WERI-Rb-1 (cell line): ENCODE data around the gene RERE.

Experiments
- DNase-seq: peaks from one replicate; pipeline ENCODE4 v3.0.0-alpha.2; 2020
- H3K27ac ChIP-seq: fragments of 250-450 bp; sonication (Bioruptor Pico); 2 replicates; pipeline ENCODE4 v1.5.1; 2020; ENCODE audit warnings: mild to moderate bottlenecking, moderate library complexity
- H3K27me3 ChIP-seq: fragments of 250-450 bp; sonication (Bioruptor Pico); 2 replicates; pipeline ENCODE4 v1.5.1; 2021; ENCODE audit warnings: mild to moderate bottlenecking, low read depth, moderate library complexity; ENCODE audit not compliant: insufficient read depth, severe bottlenecking
- H3K36me3 ChIP-seq: fragments of 250-450 bp; sonication (Bioruptor Pico); 2 replicates; pipeline ENCODE4 v1.5.1; 2020; ENCODE audit warnings: mild to moderate bottlenecking, moderate library complexity
- H3K4me3 ChIP-seq: 2 replicates; pipeline ENCODE4 v1.5.1; 2011; ENCODE audit warnings: low read depth, mild to moderate bottlenecking, control low read depth, low read length
- H3K9me3 ChIP-seq: fragments of 250-450 bp; sonication (Bioruptor Pico); 2 replicates; pipeline ENCODE4 v1.5.1; 2021; ENCODE audit warnings: mild to moderate bottlenecking, moderate library complexity; ENCODE audit not compliant: severe bottlenecking
- CTCF ChIP-seq: IDR thresholded peaks from 2 replicates; pipeline ENCODE4 v1.5.1; 2011; ENCODE audit warnings: low read depth, mild to moderate bottlenecking, control low read depth, inconsistent platforms, low read length

Gene RERE

GRCh38 chr1:8388732-8389562 is 428.5 kb downstream of the RERE start:
- TF ChIP-seq CTCF: no peak
- Histone ChIP-seq H3K9me3 (no peaks in the 10 kb centered on the region), H3K4me3 (no peak overlapping the region), H3K27ac (no peak overlapping the region), H3K27me3 (no peaks in the 10 kb centered on the region), H3K36me3 (peaks cover 80% of the 10 kb centered on the region)
- DNase-seq: no peak

- no peaks in the 10 kb centered on the region for H3K27me3 ChIP-seq
- no peak overlapping the region for H3K4me3 ChIP-seq
- DNase-seq: no peak
- peaks cover 81% of the 10 kb centered on the region for H3K36me3 ChIP-seq
- no peaks in the 10 kb centered on the region for H3K9me3 ChIP-seq
- no peak for TF ChIP-seq CTCF
- no peak overlapping the region for H3K27ac ChIP-seq
Observed at GRCh38 chr1:8386247-8386646, 431.2 kb downstream of the RERE start.

- DNase-seq: no peak
- no peaks in the 10 kb centered on the region for H3K27me3 ChIP-seq
- H3K4me3 ChIP-seq: no peak overlapping the region
- no peaks in the 10 kb centered on the region for H3K9me3 ChIP-seq
- peaks cover 73% of the 10 kb centered on the region for H3K36me3 ChIP-seq
- TF ChIP-seq CTCF: no peak
- no peak overlapping the region for H3K27ac ChIP-seq
Observed at GRCh38 chr1:8384577-8384976, 432.9 kb downstream of the RERE start.

- TF ChIP-seq CTCF: no peak
- H3K27me3 ChIP-seq: no peaks in the 10 kb centered on the region
- peaks cover 68% of the 10 kb centered on the region for H3K36me3 ChIP-seq
- H3K27ac ChIP-seq: no peak overlapping the region
- no peak overlapping the region for H3K4me3 ChIP-seq
- no peaks in the 10 kb centered on the region for H3K9me3 ChIP-seq
- DNase-seq: no peak
Observed at GRCh38 chr1:8384088-8384487, 433.4 kb downstream of the RERE start.

- Histone ChIP-seq H3K4me3 (no peak overlapping the region), H3K27ac (no peak overlapping the region), H3K9me3 (no peaks in the 10 kb centered on the region), H3K36me3 (peaks cover 64% of the 10 kb centered on the region), H3K27me3 (no peaks in the 10 kb centered on the region)
- no peak for DNase-seq
- TF ChIP-seq CTCF: no peak
Observed at GRCh38 chr1:8382608-8383505, 434.6 kb downstream of the RERE start.
